GM21447 (cell line): Measurements from ENCODE around the gene ATP5PO.

ENCODE experiments used
- ATAC-seq: cut with Tn5 transposase; IDR thresholded peaks from one replicate; pipeline ENCODE4 v1.9.1; 2021; ENCODE audit not compliant: unreplicated experiment

Gene ATP5PO

GRCh38 chr21:33915368-33916199 is at the start of gene ATP5PO:
Gene ATP5PO (minus strand): TSS chr21:33915804. CDS start chr21:33915763, 41 bp downstream.
- ATAC-seq: peak; percentile 98

GRCh38 chr21:33964706-33965325 is 49.2 kb upstream of the ATP5PO start:
- ATAC-seq: no peak

- no peak for ATAC-seq
Observed at GRCh38 chr21:33963848-33964555, 48.4 kb upstream of the ATP5PO start.

- ATAC-seq: no peak
Observed at GRCh38 chr21:33962290-33962689, 46.7 kb upstream of the ATP5PO start.

GRCh38 chr21:33961061-33961460 is 45.5 kb upstream of the ATP5PO start:
- no peak for ATAC-seq

- ATAC-seq: no peak
Observed at GRCh38 chr21:33959680-33960079, 44.1 kb upstream of the ATP5PO start.

- ATAC-seq: no peak
Observed at GRCh38 chr21:33954395-33954794, 38.8 kb upstream of the ATP5PO start.

- no peak for ATAC-seq
Observed at GRCh38 chr21:33951276-33952178, 35.9 kb upstream of the ATP5PO start.

GRCh38 chr21:33950431-33951079 is 35.0 kb upstream of the ATP5PO start:
- ATAC-seq: no peak

- ATAC-seq: peak; percentile 24
Observed at GRCh38 chr21:33949516-33950430, 34.2 kb upstream of the ATP5PO start.

GRCh38 chr21:33948951-33949444 is 33.4 kb upstream of the ATP5PO start:
- no peak for ATAC-seq

GRCh38 chr21:33948096-33948950 is 32.7 kb upstream of the ATP5PO start:
- peak; percentile 56 for ATAC-seq

GRCh38 chr21:33947451-33948095 is 32.0 kb upstream of the ATP5PO start:
- peak; percentile 51 for ATAC-seq

- no peak for ATAC-seq
Observed at GRCh38 chr21:33945652-33946270, 30.2 kb upstream of the ATP5PO start.

- ATAC-seq: no peak
Observed at GRCh38 chr21:33944185-33944763, 28.7 kb upstream of the ATP5PO start.

- ATAC-seq: no peak
Observed at GRCh38 chr21:33943293-33943692, 27.7 kb upstream of the ATP5PO start.

GRCh38 chr21:33942426-33942825 is 26.8 kb upstream of the ATP5PO start:
- no peak for ATAC-seq
